Peyer's patch (tissue), 4 donors: ENCODE data around the gene CFAP77.

Experiments
- CTCF ChIP-seq, 6 experiments: fragments of 450-650 bp in 4 of 6; fragments of 200-600 bp in 2 of 6; sonication (generic) in 1 of 6; IDR thresholded peaks; one replicate each; pipeline ENCODE4 v1.5.1; 2017 to 2019; ENCODE audit warnings: antibody characterized with exemption in 6 of 6, mild to moderate bottlenecking in 3 of 6, moderate library complexity in 1 of 6
- POLR2A ChIP-seq, 2 donors: fragments of 450-650 bp; IDR thresholded peaks; one replicate each; pipeline ENCODE4 v1.5.1; 2017; ENCODE audit warnings: antibody characterized with exemption in 2 of 2, mild to moderate bottlenecking in 2 of 2, moderate library complexity in 2 of 2

- TF ChIP-seq CTCF (IDR thresholded peaks at IDR 0.05) (no peak), POLR2A (IDR thresholded peaks at IDR 0.05) (no peak)
These were observed 167.1 kb downstream of the CFAP77 start for GRCh38 chr9:132577119-132577518.
